NT2/D1 (cell line): ENCODE results near the gene ZNF385B.

Source experiments
- SUZ12 ChIP-seq: IDR thresholded peaks from 2 replicates; pipeline ENCODE4 v1.6.1; 2011; ENCODE audit not compliant: insufficient read length, insufficient read depth; ENCODE audit errors: extremely low read depth
- YY1 ChIP-seq: IDR thresholded peaks from 2 replicates; pipeline ENCODE4 v1.6.1; 2011; ENCODE audit not compliant: insufficient read length, insufficient read depth
- ZNF274 ChIP-seq: IDR thresholded peaks from 2 replicates; pipeline ENCODE4 v1.6.1; 2011; ENCODE audit warnings: mild to moderate bottlenecking, low read depth, low read length

- no peak for TF ChIP-seq ZNF274
- no peak for TF ChIP-seq YY1
- TF ChIP-seq SUZ12: no peak
These were observed 14.9 kb upstream of the ZNF385B start for GRCh38 chr2:179876266-179876665.
